Loucy (cell line): ENCODE measurements around the gene C17orf50.

Source experiments
- H2AFZ ChIP-seq: fragments of 200-600 bp; sonication (generic); 2 replicates; pipeline ENCODE4 v1.6.0; 2016; ENCODE audit warnings: antibody characterized with exemption, mild to moderate bottlenecking, low read length, moderate library complexity
- H3F3A ChIP-seq: fragments of 200-600 bp; 2 replicates; pipeline ENCODE4 v1.6.0; 2016; ENCODE audit warnings: antibody characterized with exemption, low read depth, mild to moderate bottlenecking
- H3K27me3 ChIP-seq: fragments of 200-600 bp; sonication (generic); 2 replicates; pipeline ENCODE4 v1.6.1; 2014; ENCODE audit warnings: low read length, mild to moderate bottlenecking; ENCODE audit not compliant: insufficient read depth, poor library complexity, severe bottlenecking
- H3K36me3 ChIP-seq: fragments of 200-600 bp; sonication (generic); 2 replicates; pipeline ENCODE4 v1.6.1; 2016; ENCODE audit warnings: low read length; ENCODE audit not compliant: insufficient read depth
- H3K4me1 ChIP-seq: fragments of 200-600 bp; sonication (generic); 2 replicates; pipeline ENCODE4 v1.5.1; 2014; ENCODE audit warnings: low read length, mild to moderate bottlenecking; ENCODE audit not compliant: insufficient read depth, poor library complexity, severe bottlenecking
- H3K4me2 ChIP-seq: fragments of 200-600 bp; sonication (generic); 2 replicates; pipeline ENCODE4 v1.6.0; 2014; ENCODE audit warnings: antibody characterized with exemption, low read length, low read depth, mild to moderate bottlenecking; ENCODE audit not compliant: poor library complexity, severe bottlenecking
- H3K4me3 ChIP-seq: fragments of 200-600 bp; sonication (generic); 2 replicates; pipeline ENCODE4 v1.5.1; 2014; ENCODE audit warnings: low read length, mild to moderate bottlenecking, mixed read lengths; ENCODE audit not compliant: poor library complexity, severe bottlenecking
- H3K79me2 ChIP-seq: fragments of 200-600 bp; sonication (generic); 2 replicates; pipeline ENCODE4 v1.6.1; 2014; ENCODE audit warnings: low read length; ENCODE audit not compliant: insufficient read depth
- H3K9ac ChIP-seq: fragments of 200-600 bp; sonication (generic); 2 replicates; pipeline ENCODE4 v1.6.0; 2014; ENCODE audit warnings: mild to moderate bottlenecking, low read depth, low read length, moderate library complexity; ENCODE audit not compliant: poor library complexity, severe bottlenecking
- H3K9me2 ChIP-seq: fragments of 200-600 bp; sonication (generic); replicated peaks from 2 replicates; pipeline ENCODE4 v1.6.1; 2016; ENCODE audit warnings: low read depth, low read length, mixed read lengths
- H3K9me3 ChIP-seq: fragments of 200-600 bp; sonication (generic); 2 replicates; pipeline ENCODE4 v1.6.1; 2014; ENCODE audit warnings: mild to moderate bottlenecking, antibody characterized with exemption, low read length, low read depth; ENCODE audit not compliant: insufficient read depth
- H4K20me1 ChIP-seq: fragments of 200-600 bp; sonication (generic); 2 replicates; pipeline ENCODE4 v1.6.0; 2014; ENCODE audit warnings: antibody characterized with exemption, low read length, mild to moderate bottlenecking; ENCODE audit not compliant: insufficient read depth, poor library complexity, severe bottlenecking
- EZH2phosphoT487 ChIP-seq: fragments of 200-600 bp; IDR thresholded peaks from 2 replicates; pipeline ENCODE4 v1.6.1; 2018; ENCODE audit warnings: antibody characterized with exemption, mild to moderate bottlenecking, moderate library complexity, borderline replicate concordance
- TF ChIP-seq, protein P1 (sequence below): fragments of 200-600 bp; sonication (generic); conservative IDR thresholded peaks from 2 replicates; pipeline ENCODE4 v1.5.1; 2014; ENCODE audit warnings: mild to moderate bottlenecking, antibody characterized with exemption, low read length

The C17orf50 gene

DNA sequence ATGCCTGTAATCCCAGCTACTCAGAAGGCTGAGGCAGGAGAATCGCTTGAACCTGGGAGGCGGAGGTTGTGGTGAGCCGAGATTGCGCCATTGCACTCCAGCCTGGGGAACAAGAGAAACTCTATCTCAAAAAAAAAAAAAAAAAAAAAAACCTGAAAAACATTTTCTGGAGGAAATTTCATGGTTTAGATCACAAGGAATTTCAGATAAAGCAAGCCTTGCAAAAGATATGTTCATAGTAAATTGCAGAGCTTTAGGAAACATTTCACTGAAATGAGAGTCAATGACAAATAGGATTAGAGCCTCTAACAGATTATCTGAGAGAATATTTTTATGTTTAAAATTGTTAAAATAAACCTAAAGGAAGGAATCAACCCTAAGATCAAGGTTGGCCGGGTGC lies 51.8 kb downstream of the C17orf50 start:
- peaks cover 3% of the 10 kb centered on the region; the same call in 1 of the 2 replicates for H3K36me3 ChIP-seq
- peak overlapping the region; percentile 90 for H3K4me2 ChIP-seq
- H4K20me1 ChIP-seq = peaks cover 81% of the 10 kb centered on the region

More for the DNA sequence above, 51.8 kb downstream of the C17orf50 start:
- Histone ChIP-seq H3K9me2 (no peaks in the 10 kb centered on the region), H3K9ac (no peak overlapping the region), H3K4me3 (peak overlapping the region; percentile 89), H3K79me2 (peaks cover 81% of the 10 kb centered on the region), H3K9me3 (no peaks in the 10 kb centered on the region), H3F3A (0 out of 2 replicates have a peak, but pooled peaks cover 4% of the 10 kb centered on the region), H3K4me1 (peaks cover 48% of the 10 kb centered on the region), H2AFZ (no peak overlapping the region), H3K27me3 (no peaks in the 10 kb centered on the region)
- TF ChIP-seq, protein P1, sequence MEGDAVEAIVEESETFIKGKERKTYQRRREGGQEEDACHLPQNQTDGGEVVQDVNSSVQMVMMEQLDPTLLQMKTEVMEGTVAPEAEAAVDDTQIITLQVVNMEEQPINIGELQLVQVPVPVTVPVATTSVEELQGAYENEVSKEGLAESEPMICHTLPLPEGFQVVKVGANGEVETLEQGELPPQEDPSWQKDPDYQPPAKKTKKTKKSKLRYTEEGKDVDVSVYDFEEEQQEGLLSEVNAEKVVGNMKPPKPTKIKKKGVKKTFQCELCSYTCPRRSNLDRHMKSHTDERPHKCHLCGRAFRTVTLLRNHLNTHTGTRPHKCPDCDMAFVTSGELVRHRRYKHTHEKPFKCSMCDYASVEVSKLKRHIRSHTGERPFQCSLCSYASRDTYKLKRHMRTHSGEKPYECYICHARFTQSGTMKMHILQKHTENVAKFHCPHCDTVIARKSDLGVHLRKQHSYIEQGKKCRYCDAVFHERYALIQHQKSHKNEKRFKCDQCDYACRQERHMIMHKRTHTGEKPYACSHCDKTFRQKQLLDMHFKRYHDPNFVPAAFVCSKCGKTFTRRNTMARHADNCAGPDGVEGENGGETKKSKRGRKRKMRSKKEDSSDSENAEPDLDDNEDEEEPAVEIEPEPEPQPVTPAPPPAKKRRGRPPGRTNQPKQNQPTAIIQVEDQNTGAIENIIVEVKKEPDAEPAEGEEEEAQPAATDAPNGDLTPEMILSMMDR = no peak
- TF ChIP-seq EZH2phosphoT487 = no peak
